ENCODE data around the gene LINGO4.

GRCh38 chr1:151775894-151776664 is 29.1 kb downstream of the LINGO4 start:
- TF ChIP-seq CTCF (tag by site-specific recombination; IDR thresholded peaks at IDR 0.05) = no peak
- no peak for TF ChIP-seq SP2 (tag by site-specific recombination; IDR thresholded peaks at IDR 0.05)
- no peak for TF ChIP-seq ZNF184 (tag by site-specific recombination; IDR thresholded peaks at IDR 0.05)
- TF ChIP-seq ZSCAN5A (tag by site-specific recombination; IDR thresholded peaks at IDR 0.05) = no peak
- TF ChIP-seq ZNF311 (tag by site-specific recombination; IDR thresholded peaks at IDR 0.05; ENCODE audit: borderline replicate concordance) = no peak
- TF ChIP-seq KLF16 (tag by site-specific recombination; IDR thresholded peaks at IDR 0.05) = no peak
- no peak for TF ChIP-seq ZNF138 (tag by site-specific recombination; IDR thresholded peaks at IDR 0.05; ENCODE audit: borderline replicate concordance)
- no peak for TF ChIP-seq ZNF248 (tag by site-specific recombination; IDR thresholded peaks at IDR 0.05)
- no peak for TF ChIP-seq ZNF488 (tag by site-specific recombination; IDR thresholded peaks at IDR 0.05)
- no peak for TF ChIP-seq ZNF549 (tag by site-specific recombination; IDR thresholded peaks at IDR 0.05)
- no peak for TF ChIP-seq ZNF660 (tag by site-specific recombination; IDR thresholded peaks at IDR 0.05)
- TF ChIP-seq ZNF335 (tag by site-specific recombination; conservative IDR thresholded peaks at IDR 0.05) = no peak
- TF ChIP-seq, protein P1, sequence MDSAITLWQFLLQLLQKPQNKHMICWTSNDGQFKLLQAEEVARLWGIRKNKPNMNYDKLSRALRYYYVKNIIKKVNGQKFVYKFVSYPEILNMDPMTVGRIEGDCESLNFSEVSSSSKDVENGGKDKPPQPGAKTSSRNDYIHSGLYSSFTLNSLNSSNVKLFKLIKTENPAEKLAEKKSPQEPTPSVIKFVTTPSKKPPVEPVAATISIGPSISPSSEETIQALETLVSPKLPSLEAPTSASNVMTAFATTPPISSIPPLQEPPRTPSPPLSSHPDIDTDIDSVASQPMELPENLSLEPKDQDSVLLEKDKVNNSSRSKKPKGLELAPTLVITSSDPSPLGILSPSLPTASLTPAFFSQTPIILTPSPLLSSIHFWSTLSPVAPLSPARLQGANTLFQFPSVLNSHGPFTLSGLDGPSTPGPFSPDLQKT (IDR thresholded peaks at IDR 0.05; ENCODE audit: borderline replicate concordance, low read depth, low read length) = no peak
- TF ChIP-seq ZNF747 (tag by site-specific recombination; IDR thresholded peaks at IDR 0.05) = no peak

Data from HEK293 (cell line).